ENCODE results near the gene ZNF620.
"Not testable (repeated sequence)": the region's sequence is repeated elsewhere in the genome, so short reads cannot be mapped to it uniquely, and the experiment has no call there.

The ZNF620 gene

DNA sequence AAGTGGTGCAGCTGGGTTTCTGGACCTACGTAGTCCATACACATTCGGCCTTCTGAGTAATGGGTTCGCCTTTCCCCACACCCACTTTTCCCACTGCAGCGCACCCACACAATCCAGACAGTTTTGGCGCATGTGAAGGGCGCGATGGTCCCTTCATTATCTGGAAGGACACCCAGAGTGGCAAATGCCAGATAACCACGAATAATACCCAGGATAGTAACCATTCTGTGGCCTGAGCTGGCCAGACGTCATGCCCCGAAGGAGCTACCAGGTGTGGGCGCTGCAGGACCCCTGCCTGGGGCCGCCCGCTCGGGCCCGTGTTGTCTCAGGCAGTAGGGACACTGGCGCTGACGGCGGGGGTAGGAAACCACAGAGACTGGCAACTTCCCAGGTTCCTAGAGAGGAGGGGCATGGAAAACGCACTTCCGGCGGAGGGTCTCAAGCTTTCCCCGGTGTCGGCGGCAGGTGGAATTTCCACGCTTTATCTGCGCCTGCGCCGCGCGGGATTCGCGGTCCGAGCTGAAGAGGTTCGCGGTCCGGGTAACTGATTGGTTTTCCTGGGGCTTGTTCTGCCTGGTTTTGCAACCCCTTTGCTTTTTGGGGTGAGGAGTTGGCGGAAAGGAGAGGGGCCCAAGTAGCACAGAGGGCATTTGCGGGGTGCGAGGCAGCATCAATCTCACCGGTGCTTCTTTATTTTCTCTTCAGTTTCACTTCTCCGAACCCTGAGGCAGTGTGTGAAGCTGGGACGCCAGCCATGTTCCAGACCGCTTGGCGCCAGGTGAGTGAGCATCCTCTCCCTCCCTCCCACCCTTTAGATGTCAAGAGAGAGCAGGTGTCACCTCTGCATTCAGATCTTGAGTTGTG lies at the start of gene ZNF620:
Gene ZNF620, plus strand, starts transcription at position 441 of the 864 bp plus-strand sequence. Its CDS starts 314 bp downstream, at position 755.
- DNase-seq (ENCODE audit: low read depth in 1 of 2, low spot score in 1 of 2) = peak; percentile 12 to 25

- no peak for DNase-seq (ENCODE audit: low read depth in 1 of 2, low spot score in 1 of 2)
These were observed 49.4 kb upstream of the ZNF620 start for GRCh38 chr3:40456279-40456939.

DNA sequence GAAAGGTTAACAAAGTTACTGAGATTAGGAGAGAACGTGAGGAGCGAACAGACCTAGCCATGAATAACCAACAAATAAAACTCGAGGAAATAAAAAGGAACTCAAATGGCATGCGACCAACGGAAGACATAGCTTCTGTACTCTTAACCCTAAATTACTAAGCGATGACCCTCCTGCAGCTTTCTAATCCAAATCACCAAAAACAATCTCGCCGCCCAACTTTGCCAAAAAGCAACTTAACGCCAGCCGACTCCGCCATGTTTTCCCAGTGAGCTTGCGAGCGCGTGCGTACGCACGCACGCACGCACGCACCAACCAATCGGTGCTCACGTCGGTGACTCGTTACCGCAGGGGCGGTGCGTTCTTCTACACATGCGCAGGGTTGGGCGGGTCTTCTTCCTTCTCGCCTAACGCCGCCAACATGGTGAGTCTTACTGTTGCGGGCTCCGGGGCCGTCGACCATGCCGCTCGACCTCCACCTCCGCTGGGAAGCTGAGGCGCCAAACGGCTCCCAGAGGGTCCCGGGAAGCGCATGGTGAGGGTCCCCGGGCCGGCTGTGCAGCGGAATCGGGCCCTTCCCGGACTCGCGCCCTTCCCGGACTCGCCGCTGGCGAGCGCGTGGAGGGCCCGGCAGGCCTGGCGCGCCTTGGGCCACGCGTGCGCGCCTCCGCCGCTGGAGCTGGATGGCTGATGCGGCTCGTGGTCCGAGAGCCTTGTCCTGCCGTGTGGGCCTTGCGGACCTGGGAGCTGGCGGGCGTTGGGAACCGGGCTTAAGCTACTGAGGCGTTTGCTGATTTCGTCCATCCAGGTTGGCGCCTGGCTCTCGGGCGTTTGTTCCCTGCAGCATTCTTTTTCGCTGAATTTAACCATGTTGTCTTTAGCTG lies 48.7 kb upstream of the ZNF620 start, which contains the start of gene RPL14:
Gene RPL14, plus strand, starts transcription at position 400 of the 884 bp plus-strand sequence. Its CDS starts 133 bp downstream, at position 533.
- peak; percentile 89 to 92 for DNase-seq (ENCODE audit: low read depth in 1 of 2, low spot score in 1 of 2)

- no peak for DNase-seq (ENCODE audit: low read depth in 1 of 2, low spot score in 1 of 2)
These were observed 47.4 kb upstream of the ZNF620 start for GRCh38 chr3:40458473-40458872.

GRCh38 chr3:40460481-40460880 lies 45.4 kb upstream of the ZNF620 start:
- not testable (repeated sequence) for DNase-seq (ENCODE audit: low read depth in 1 of 2, low spot score in 1 of 2)

DNA sequence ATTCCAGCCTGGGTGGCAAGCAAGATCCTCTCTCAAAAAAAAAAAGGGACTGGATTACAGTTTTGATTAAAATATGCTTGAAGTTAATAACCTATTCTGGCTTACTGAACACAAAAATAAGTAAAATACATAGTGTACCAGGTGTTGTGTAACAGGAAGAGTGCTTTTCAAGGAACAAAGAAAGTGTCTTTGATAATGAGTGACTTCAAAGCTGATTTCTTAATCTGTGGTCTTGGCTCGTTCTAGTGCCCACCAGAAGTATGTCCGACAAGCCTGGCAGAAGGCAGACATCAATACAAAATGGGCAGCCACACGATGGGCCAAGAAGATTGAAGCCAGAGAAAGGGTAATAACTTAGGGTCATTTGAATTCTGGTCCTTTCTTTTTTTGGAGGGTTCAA lies 44.7 kb upstream of the ZNF620 start:
- no peak for DNase-seq (ENCODE audit: low read depth in 1 of 2, low spot score in 1 of 2)

DNA sequence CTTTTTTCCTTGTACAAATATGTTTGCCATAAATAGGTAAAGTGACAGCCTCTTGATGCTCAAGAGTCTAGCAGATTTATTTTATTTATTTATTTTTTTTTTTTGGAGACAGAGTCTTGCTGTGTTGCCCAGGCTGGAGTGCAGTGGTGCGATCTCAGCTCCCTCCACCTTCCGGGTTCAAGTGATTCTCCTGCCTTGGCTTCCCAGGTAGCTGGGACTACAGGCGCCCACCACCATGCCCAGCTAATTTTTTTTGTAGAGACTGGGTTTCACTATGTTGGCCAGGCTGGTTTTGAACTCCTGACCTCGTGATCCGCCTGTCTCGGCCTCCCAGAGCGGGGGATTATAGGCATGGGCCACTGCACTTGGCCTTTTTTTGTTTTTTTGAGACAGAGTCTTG lies 43.0 kb upstream of the ZNF620 start:
- DNase-seq (ENCODE audit: low read depth in 1 of 2, low spot score in 1 of 2) = not testable (repeated sequence)

- no peak for DNase-seq (ENCODE audit: low read depth in 1 of 2, low spot score in 1 of 2)
These were observed 42.3 kb upstream of the ZNF620 start for GRCh38 chr3:40463579-40463978.

- no peak for DNase-seq (ENCODE audit: low read depth in 1 of 2, low spot score in 1 of 2)
These were observed 41.3 kb upstream of the ZNF620 start for GRCh38 chr3:40464339-40465110.

- DNase-seq (ENCODE audit: low read depth in 1 of 2, low spot score in 1 of 2) = no peak
These were observed 40.8 kb upstream of the ZNF620 start for GRCh38 chr3:40465111-40465407.

DNA sequence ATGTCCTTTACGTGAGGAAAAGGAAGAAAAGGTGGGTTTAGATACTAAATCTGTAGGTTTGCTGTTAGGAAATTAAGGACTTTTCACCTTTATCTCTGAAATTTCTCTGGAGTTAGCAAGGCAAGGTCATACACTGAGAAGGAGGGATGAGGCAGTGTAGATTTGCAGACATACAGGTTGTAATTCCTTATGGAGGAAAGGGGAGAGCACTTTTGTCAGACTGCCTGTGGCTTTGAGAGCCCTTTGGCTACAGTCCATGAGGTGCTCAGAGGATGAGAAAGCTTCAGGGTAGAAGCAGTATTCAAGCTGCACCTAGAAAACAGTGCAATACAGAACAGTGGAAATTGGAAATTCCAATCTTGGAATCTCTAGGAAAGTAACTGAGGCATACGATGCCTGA lies 40.4 kb upstream of the ZNF620 start:
- no peak for DNase-seq (ENCODE audit: low read depth in 1 of 2, low spot score in 1 of 2)

DNA sequence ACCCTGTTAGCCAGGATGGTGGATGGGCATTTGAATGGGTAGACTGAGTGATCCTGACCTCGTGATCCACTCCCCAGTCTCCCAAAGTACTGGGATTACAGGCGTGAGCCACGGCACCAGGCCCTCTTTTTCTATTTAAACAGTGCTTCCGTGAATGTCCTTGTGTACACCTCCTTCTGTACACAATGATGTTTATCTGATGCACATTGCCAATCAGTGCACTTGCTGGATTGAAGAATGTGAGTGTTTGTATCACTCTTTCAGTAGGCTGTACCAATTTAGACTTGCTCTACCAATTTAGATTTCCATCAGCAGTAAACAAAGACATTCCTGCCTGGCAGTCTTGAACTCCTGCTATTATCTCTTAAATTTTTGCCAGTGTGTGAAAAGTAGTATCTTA lies 37.8 kb upstream of the ZNF620 start:
- no peak for DNase-seq (ENCODE audit: low read depth in 1 of 2, low spot score in 1 of 2)

- no peak for DNase-seq (ENCODE audit: low read depth in 1 of 2, low spot score in 1 of 2)
These were observed 35.1 kb upstream of the ZNF620 start for GRCh38 chr3:40470701-40471100.

DNA sequence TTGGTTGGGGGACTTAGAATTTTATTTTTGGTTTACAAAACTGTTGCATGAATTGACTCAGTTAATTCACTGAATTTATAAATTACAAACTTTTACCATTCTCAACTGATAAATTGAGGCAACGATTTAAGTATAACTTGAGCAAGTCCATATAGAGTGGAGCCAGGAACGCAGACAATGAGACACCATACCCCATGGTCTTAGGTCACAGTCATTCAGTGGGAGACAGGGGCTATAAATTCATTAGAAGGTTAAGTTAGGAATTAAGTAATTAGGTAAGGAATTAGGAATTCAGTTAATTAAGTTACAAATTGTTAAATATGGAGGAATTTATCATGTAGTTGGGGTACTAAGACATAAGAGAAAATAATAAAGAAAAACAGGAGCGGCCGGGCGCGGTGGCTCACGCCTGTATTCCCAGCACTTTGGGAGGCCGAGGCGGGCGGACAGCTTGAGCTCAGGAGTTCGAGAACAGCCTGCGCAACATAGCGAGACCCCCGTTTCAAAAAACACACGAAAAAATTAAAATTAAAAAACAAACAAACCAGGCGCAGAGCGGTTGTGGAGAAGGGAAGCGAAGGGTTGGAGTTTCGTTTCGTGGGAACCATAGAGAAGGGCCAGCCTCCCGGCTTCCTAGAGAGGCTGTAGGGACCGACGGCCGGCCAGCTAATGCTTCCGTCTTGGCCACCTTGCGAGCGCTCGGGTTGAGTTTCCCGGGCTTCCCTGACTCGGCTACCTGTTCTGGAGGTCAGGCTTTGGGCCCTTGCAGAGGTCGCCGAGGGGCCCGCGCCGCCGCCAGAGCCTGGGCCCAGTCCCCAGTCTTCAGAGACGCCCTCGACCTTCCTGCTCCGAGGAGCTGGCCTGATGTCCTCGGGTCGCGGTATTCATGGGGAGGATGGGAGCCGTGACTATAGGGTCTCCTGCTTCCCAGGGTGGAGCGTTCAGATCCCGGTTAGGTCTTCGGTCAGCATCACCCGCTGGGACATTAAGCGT lies 29.1 kb upstream of the ZNF620 start, which contains the start of gene ZNF619:
Gene ZNF619, plus strand, starts transcription at position 645 of the 993 bp plus-strand sequence. CDS start 858 bp downstream, outside the sequence.
- DNase-seq (ENCODE audit: low read depth in 1 of 2, low spot score in 1 of 2) = peak; percentile 15 to 32

GRCh38 chr3:40477666-40478065 lies 28.2 kb upstream of the ZNF620 start:
- DNase-seq (ENCODE audit: low read depth in 1 of 2, low spot score in 1 of 2) = no peak

DNA sequence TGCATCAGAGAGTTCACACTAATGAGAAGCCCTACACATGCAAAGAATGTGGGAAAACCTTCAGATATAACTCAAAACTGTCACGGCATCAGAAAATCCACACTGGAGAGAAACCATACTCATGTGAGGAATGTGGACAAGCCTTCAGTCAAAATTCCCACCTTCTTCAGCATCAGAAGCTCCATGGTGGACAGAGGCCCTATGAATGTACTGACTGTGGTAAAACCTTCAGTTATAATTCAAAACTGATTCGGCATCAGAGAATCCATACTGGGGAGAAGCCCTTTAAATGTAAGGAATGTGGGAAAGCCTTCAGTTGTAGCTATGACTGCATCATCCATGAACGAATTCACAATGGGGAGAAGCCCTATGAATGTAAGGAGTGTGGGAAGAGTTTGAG lies 18.7 kb upstream of the ZNF620 start:
- DNase-seq (ENCODE audit: low read depth in 1 of 2, low spot score in 1 of 2) = no peak

DNA sequence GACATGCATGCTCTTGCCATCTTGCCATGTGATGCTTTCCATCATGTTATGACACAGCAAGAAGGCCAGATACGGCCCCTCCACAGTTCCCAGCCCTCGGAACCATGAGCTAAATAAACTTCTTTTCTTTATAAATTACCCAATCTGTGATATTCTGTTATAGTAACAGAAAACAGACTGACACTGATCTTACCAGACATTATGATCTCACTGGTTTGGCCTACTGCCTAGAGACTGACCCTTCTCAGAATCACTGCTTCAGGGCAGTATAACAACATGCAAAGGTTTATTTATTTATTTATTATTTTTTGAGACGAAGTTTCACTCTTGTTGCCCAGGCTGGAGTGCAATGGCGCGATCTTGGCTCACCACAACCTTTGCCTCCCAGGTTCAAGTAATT lies 14.9 kb upstream of the ZNF620 start:
- no peak for DNase-seq (ENCODE audit: low read depth in 1 of 2, low spot score in 1 of 2)

GRCh38 chr3:40494698-40495097 lies 11.1 kb upstream of the ZNF620 start:
- no peak for DNase-seq (ENCODE audit: low read depth in 1 of 2, low spot score in 1 of 2)

GRCh38 chr3:40497288-40497687 lies 8.6 kb upstream of the ZNF620 start:
- DNase-seq (ENCODE audit: low read depth in 1 of 2, low spot score in 1 of 2) = no peak

Measured in activated T-helper 1 cell treated with anti-CD3 and anti-CD28 coated beads, Interleukin-2, amount 50 U/mL, for 16 hours (primary cell).